Activated CD4-positive, alpha-beta T cell treated with anti-CD3 and anti-CD28 coated beads, Interleukin-2, amount 50 U/mL, for 16 hours (primary cell): ENCODE results near the gene IL20.
A peak's percentile ranks its signal among the peaks of the same experiment; 100 is the strongest.

Experiments used
- DNase-seq: peaks from one replicate; pipeline ENCODE4 v3.0.0-alpha.2; 2020

Gene IL20

DNA sequence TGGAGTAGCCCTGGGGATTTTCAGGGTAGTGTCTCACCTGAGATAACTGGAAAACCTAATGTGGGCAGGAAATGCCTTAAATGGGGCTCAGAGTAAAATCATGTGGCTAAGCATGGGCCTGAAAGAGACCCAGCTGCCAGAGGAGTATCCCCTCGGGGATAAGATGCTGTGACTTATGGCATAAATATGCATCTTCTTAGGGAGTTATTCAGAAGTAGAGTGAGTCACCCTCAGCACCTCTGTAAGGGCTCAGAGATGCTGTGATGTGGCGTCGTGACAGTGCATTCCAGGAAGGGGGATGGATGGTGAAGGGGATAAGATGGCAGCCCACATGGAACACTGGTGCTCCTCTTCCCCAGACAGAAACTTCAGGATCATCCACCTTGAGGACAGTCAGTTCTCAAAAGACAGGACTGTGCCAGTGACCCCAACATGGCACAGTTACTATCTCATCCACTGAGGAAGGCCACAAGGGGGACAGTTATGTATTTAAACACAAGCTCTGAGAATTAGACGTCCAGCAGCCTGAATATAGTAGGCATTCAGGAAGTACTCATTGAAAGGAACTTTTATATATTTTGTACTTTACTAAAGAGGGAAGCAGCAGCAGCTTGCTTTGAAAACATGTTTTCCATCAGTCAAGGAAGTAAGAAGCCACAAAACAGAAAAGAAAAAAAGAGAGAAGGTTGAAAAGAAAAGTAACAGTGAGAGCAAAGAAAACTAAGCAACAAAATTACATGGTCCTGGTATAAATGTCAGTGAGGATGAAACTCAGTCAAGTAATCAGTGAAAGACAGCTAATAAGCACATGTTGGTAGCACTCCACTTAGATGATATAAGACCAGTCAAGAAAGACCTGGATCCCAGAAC, 40.1 kb downstream of the IL20 start:
- no peak for DNase-seq

GRCh38 chr1:206907304-206907991, 42.0 kb downstream of the IL20 start:
- no peak for DNase-seq

- no peak for DNase-seq
Observed at GRCh38 chr1:206908038-206908437, 42.6 kb downstream of the IL20 start.

DNA sequence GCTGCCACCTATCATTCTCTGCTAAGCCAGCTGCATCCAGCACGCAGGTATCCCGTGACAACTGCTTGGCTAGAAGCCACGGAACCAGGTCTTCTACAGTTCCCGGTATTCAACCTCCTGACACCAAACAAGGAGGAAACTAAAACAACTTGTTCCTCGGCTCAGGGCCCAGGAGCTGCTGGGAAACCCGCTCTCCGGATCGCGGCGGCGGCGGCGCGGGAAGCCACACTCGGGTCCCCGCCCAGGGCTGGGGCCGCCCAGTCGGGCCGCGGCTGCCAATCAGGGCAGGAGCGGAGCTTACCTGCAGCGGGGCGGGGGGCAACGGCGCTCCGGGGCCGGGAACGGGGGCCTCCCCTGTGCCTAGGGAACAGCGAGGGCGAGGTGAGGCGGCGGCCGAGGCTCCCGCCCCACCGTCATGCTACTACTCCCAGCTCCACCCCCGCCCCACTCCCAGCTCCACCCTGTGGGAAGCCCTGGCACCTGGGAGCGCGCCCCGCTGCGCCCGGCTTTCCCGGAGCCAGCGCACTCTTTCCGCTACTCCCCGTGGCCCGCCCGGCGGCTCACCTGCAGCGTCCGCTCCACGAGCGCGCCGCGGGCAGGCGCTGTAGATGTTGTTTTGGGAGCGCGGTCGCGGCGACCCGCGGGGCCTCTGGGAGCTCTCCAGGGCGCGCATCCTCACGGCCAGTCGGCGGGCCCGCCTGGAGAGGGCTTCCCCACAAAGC, 43.9 kb downstream of the IL20 start:
- no peak for DNase-seq

DNA sequence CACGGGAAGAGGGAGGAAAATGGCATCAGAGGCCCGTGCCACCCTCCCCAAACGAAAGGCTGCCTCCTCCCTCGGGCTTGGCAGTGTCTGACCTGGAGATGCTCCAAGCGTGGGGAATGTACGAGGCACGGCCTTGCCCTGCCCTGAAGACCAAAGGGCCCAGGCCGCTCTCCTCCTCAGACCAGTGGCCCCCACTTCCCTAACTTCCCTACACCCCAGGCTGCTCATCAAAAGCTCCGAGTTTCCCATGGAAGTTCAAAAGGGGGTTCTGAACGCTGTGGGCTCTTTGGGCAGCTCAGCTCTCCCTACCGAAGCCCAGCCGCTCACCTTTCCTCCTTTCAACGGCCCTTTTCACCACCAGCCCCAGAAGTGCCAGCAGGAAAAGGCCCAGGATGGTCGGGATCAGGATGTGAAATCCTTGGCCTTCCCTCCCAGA, 44.5 kb downstream of the IL20 start:
- no peak for DNase-seq

- peak; percentile 61 for DNase-seq
Observed at GRCh38 chr1:206911064-206911663, 45.7 kb downstream of the IL20 start.

DNA sequence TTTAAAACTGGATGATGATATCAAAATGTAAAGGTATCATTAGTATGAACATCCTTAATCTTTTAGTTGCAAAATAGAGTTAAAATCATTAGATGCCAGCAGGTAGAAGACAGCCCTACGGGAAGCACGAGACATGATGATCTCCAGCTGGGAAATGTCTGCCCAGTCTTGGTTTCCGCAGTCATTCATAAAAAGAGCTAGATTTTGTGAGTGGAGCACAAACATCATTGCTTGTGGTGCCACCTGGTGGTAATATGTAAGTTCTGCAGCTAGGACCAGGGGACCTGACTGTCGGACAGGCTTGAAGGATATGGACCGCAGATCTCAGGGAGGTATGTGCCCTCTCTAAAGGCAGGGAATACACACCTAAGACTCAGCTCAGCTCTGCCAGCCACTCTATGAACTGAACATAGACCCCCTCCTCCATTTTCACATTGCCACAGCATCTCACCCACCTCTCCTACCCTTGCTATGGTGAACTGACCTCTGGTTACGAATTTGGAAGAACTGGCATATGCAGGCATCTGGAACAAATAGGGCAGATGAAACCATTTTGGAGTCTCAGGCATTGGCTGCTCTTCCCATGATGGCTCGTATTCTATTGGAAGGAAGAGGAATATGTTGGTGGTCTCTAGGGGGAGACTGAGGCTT, 47.1 kb downstream of the IL20 start:
- DNase-seq = peak; percentile 83

GRCh38 chr1:206913766-206914537, 48.5 kb downstream of the IL20 start:
- no peak for DNase-seq

GRCh38 chr1:206915030-206915735, 49.8 kb downstream of the IL20 start:
- no peak for DNase-seq

GRCh38 chr1:206916000-206916709, 50.7 kb downstream of the IL20 start:
- DNase-seq = no peak

DNA sequence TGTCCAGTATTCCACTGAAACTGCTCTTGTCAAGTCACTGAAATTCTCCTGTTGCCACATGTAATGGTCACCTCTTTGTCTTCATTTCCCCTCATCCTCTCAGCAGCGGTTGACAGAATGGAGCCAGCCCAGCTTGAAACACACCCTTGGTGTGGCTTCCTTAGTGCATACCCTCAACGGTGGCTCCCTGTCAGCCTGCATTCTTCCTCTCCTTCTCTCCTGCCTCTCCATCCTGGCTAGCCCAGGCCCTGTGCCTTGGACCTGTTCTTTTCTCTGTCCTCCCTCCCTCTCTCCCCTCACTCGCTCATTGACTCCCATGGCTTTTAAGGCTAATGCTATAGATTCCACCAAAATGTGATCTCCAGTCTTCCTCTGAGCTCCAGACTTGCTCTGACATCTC, 52.7 kb downstream of the IL20 start:
- DNase-seq = no peak
